ENCODE results near the gene CCDC92B. TPM values are rescaled to one million over a fixed set of nuclear protein-coding genes. Genes with fewer than 3 reads are reported as not detected.

CCDC92B gene
- polyA plus RNA-seq, 1 donor: 0.14 TPM

DNA sequence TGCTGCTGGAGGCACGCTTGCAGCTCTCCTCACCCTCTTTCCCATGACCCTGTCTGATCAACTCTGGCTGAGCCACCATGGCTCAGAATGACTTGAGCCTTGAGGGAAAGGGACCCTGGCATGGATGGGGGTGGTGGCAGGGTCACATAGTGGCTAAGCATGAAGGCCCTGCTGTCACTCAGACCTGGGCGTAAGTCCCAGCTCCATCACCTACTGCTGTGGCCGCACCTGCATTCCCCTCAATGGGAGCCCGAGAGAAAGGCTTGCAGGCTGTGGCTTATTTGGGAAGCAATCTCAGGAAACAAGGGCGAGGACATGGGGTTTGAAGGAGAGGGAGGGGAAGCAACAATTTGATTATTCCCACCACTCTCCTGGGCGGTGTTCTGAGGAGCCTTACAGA lies 29.0 kb upstream of the CCDC92B start:
- DNase-seq (ENCODE audit: low read depth): no peak

GRCh38 chr17:2777242-2777867 lies 27.9 kb upstream of the CCDC92B start:
- no peak for DNase-seq (ENCODE audit: low read depth)

GRCh38 chr17:2776589-2777241 lies 27.3 kb upstream of the CCDC92B start:
- no peak for DNase-seq (ENCODE audit: low read depth)

GRCh38 chr17:2775206-2775605 lies 25.8 kb upstream of the CCDC92B start:
- no peak for DNase-seq (ENCODE audit: low read depth)

DNA sequence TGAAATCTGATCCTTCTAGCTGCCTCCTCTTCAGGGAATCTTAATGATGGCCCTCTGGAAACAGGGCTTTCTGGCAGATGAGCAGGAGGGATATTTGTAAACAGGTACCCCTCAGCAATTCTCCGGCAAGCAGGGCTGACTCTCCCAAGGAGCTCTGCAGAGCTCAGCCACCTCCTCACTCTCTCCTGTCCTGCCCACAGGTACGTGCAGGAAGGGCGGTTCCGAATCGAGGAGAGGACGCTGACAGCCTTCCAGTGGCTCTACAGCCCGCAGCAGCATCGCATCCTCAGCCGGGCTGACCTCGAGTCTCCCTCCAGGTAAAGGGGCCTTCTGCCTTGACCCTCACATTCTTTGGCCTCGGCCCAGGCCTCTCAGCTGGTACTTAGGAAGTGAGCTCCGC lies 20.7 kb upstream of the CCDC92B start:
- no peak for DNase-seq (ENCODE audit: low read depth)

DNA sequence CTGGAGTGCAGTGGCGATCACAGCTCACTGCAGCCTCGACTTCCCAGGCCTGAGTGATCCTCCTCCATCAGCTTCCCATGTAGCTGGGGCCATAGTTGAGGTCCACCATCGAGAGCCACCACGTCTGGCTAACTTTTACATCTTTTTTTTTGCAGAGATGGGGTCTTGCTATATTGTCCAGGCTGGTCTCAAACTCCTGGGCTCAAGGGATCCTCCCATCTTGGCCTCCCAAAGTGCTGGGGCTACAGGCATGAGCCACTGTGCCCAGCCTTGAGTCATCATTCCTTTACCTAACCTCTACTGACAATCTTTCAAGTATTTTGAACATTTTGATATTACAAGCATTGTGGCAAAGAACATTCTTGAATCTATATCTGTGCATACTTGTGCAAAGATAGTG lies 9.4 kb upstream of the CCDC92B start:
- DNase-seq (ENCODE audit: low read depth): no peak

DNA sequence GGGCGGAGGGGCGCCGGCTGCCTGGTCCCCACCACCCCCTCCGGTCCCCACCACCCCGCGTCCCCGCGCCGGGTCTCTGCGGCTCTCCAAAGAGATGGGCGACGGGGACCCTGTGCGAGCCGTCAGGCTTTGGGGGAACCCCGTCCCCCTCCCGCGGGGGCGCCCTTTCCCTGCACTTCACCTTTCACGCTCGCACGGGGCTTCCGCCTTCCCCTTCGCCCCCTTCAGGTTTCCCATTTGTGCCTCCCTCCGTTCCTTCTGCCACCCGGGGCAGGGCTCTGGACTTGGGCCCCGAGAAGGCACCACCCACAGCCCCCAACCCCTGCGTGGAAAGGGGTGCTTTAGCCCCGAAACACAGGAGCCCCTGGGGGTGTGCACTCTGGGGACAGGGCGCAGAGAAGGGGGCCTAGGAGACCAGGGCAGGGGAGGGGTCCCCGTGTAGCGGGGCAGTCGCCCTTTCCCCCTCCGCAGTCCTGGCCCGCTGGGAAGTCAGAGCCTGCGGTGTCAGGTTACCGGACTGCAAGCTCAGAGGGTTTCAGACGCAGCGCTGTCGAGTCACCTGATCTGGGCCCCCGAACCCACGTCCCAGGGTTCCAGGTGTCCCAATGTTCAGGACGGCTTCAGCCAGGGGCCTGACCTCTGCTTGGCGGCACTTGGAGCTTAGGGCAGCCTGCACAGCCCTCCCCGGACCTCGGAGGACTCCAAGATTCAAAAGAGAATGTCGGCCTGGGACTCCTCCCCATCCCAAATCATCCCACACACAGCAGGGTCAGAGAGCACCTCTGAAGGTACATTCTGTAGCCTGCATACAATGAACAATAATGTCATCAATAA lies 6.7 kb upstream of the CCDC92B start:
- DNase-seq (ENCODE audit: low read depth): no peak

GRCh38 chr17:2751491-2751890 lies 2.0 kb upstream of the CCDC92B start:
- DNase-seq (ENCODE audit: low read depth): no peak

GRCh38 chr17:2750721-2751120 lies 1.3 kb upstream of the CCDC92B start:
- no peak for DNase-seq (ENCODE audit: low read depth)

DNA sequence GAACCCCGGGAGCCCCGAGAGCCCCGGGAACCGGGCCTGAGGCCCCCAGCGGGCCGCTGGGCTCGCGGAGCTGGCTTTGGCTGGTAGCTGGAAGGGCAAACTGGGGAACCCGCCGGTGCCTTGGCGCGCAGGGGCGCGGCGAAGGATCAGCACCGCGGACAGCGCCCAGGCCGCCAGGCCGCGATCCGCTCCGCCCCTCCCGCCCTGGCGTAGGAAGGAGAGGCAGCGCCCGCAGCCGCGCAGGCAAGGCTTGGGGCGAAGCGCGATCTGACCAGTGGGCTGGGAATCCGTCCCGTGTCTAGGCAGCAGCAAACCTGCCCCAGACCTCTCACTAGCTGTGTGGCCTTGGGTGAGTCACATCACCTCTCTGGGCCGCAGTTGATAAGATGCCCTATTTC lies 331 bp upstream of the CCDC92B start:
- DNase-seq (ENCODE audit: low read depth): peak; percentile 34

GRCh38 chr17:2745317-2746037 lies 4.0 kb downstream of the CCDC92B start:
- peak; percentile 80 for DNase-seq (ENCODE audit: low read depth)

GRCh38 chr17:2737693-2738092 lies 11.8 kb downstream of the CCDC92B start:
- DNase-seq (ENCODE audit: low read depth): no peak

DNA sequence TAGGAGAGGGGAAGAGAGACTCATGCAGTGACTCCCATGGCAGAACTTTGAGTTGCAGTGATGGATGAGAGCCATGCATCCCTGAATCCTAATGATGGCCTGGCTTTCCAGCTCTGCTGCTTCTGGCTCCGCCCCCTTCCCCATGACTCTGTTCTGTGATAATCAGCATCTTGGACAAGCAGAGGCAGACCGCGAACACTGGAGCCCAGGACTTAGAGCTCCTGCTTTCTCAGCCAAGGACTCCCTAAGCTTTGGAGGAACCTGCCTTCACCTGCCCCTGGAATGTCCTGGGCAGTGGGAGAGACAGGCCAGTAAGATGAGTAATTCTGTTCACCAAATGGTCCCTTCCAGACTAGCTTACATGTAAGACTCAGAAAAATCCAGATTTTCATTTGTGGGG lies 12.5 kb downstream of the CCDC92B start:
- DNase-seq (ENCODE audit: low read depth): no peak

GRCh38 chr17:2735896-2736295 lies 13.6 kb downstream of the CCDC92B start:
- no peak for DNase-seq (ENCODE audit: low read depth)

GRCh38 chr17:2734939-2735338 lies 14.5 kb downstream of the CCDC92B start:
- no peak for DNase-seq (ENCODE audit: low read depth)

- no peak for DNase-seq (ENCODE audit: low read depth)
These were observed 17.6 kb downstream of the CCDC92B start for GRCh38 chr17:2731807-2732206.

DNA sequence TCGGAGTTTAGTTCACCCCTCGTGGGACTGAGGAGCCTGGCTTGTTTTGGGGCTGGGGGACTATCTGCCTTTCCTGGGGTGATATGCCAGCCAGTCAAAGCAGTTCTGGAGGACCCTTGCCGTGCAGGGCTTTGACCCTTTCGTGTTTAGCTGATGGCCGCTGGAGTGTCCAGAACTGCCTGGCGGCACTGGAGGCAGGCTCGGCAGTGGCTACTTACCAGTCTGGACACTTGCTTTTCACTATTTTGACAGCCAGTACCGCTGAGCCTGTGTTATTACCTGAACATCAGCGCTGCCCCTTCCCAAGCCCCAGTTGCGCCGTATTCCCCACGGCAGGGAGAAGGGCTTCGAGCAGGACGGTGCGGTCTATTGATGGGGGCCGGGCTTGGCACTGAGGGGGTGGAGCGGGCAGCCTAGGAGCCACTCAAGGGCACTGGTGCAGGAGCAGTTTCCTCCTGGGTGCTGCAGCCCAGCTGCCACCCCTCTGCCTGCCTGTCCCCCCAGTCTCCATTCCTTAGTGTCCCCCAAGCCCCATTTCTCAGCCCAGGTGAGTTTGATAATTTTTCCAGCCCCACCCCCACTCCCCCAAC lies 18.6 kb downstream of the CCDC92B start:
- no peak for DNase-seq (ENCODE audit: low read depth)

- peak; percentile 25 for DNase-seq (ENCODE audit: low read depth)
These were observed 24.7 kb downstream of the CCDC92B start for GRCh38 chr17:2724784-2725164.

DNA sequence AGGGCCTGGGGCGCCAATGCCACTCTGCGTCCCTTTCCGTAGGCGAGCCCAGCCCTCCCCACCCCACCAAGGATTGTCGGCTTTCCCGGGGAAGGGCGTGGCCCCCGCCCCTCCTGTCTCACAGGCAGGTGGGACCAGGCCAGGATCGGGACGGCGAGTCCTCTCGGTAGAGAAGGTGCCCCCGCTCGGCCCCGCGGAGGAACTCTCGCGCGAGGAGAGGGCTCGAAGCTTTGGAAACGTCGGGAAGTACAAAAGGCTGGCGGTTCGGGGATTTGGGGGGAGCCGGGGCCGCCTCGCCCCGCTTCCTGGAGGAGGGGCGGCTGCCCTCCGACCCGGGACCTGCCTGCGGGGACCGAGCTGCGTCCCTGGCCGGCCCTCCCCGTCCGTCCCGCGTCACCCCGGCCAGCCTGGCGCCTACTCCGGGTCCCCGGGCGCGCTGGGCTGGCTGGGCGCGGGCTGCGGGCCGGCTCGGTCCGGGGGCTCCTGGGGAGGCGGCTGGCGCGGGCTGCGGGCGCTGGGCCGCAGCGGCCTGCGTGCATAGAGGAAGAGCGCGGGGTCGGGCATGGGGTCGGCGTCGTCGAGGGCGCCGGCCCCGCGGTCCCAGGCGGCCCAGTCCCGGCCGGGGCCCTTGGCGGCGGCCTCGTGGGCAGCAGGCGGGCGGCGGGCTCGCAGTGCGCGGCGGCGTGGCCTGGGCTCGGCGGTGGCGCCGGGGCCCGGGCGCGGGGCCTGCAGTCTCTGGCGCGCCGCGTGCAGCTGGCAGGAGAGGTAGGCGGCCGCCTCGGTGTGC lies 25.3 kb downstream of the CCDC92B start:
- no peak for DNase-seq (ENCODE audit: low read depth)

DNA sequence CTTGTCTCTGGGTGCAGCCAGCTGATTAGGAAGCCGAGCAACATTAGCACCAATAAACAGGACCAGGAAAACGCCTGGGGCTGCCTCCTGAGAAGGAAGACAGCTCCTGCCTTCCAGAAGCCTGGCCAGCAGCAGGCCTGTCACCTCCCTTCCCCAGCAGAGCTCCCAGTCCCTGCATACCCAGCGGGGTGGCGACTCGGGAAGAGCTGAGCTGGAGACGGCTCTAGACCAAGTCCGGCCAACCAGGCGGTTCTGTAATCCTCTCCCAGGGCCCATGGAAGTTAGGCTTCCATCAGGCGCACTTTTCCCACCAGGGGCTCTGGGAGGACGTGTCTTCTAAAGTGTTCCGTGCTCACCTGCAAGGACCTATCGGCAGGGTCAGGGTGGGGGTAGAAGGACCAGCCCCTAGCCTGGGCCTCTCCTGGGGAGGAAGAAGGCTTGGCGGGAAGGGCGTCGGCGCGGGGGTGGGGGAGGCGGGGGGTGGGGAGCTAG lies 25.9 kb downstream of the CCDC92B start:
- no peak for DNase-seq (ENCODE audit: low read depth)

GRCh38 chr17:2722611-2723010 lies 26.8 kb downstream of the CCDC92B start:
- DNase-seq (ENCODE audit: low read depth): no peak
